ENCODE measurements around the gene KCND3.

The KCND3 gene

GRCh38 chr1:111822138-111822537, 167.3 kb downstream of the KCND3 start:
- H3K36me3 ChIP-seq (ENCODE audit: insufficient read depth, low read length), result no peaks in the 10 kb centered on the region
- H3K4me2 ChIP-seq (ENCODE audit: low read length), result no peak overlapping the region
- TF ChIP-seq EZH2 (IDR thresholded peaks at IDR 0.05; ENCODE audit: borderline replicate concordance, low read length), result no peak
- TF ChIP-seq CTCF (IDR thresholded peaks at IDR 0.05; ENCODE audit: low read length), result no peak
- no peaks in the 10 kb centered on the region for H3F3A ChIP-seq (ENCODE audit: insufficient read depth, low read length)
- H3K27me3 ChIP-seq (ENCODE audit: insufficient read depth, low read length), result no peaks in the 10 kb centered on the region
- H3K9me2 ChIP-seq (ENCODE audit: low read depth, low read length), result no peaks in the 10 kb centered on the region
- no peaks in the 10 kb centered on the region for H3K79me2 ChIP-seq (ENCODE audit: insufficient read depth, low read length)
- no peaks in the 10 kb centered on the region for H3K9me3 ChIP-seq (ENCODE audit: low read length)
- no peak overlapping the region for H3K4me3 ChIP-seq (ENCODE audit: low read depth, low read length, poor library complexity, severe bottlenecking)
- no peaks in the 10 kb centered on the region for H3K4me1 ChIP-seq (ENCODE audit: insufficient read depth, low read length, severe bottlenecking)
- H4K20me1 ChIP-seq (ENCODE audit: insufficient read depth, low read length), result no peaks in the 10 kb centered on the region
- no peak overlapping the region for H3K27ac ChIP-seq (ENCODE audit: low read depth, low read length, poor library complexity, severe bottlenecking)
- H2AFZ ChIP-seq (ENCODE audit: low read length), result no peak overlapping the region
- H3K9ac ChIP-seq (ENCODE audit: low read length), result no peak overlapping the region

GRCh38 chr1:111821121-111821745, 168.2 kb downstream of the KCND3 start:
- no peak overlapping the region for H2AFZ ChIP-seq (ENCODE audit: low read length)
- H3K9me2 ChIP-seq (ENCODE audit: low read depth, low read length), result no peaks in the 10 kb centered on the region
- TF ChIP-seq CTCF (IDR thresholded peaks at IDR 0.05; ENCODE audit: low read length), result no peak
- TF ChIP-seq EZH2 (IDR thresholded peaks at IDR 0.05; ENCODE audit: borderline replicate concordance, low read length), result no peak
- H3F3A ChIP-seq (ENCODE audit: insufficient read depth, low read length), result no peaks in the 10 kb centered on the region
- no peak overlapping the region for H3K4me2 ChIP-seq (ENCODE audit: low read length)
- no peak overlapping the region for H3K4me3 ChIP-seq (ENCODE audit: low read depth, low read length, poor library complexity, severe bottlenecking)
- H3K9me3 ChIP-seq (ENCODE audit: low read length), result no peaks in the 10 kb centered on the region
- H3K79me2 ChIP-seq (ENCODE audit: insufficient read depth, low read length), result no peaks in the 10 kb centered on the region
- no peaks in the 10 kb centered on the region for H3K36me3 ChIP-seq (ENCODE audit: insufficient read depth, low read length)
- no peak overlapping the region for H3K9ac ChIP-seq (ENCODE audit: low read length)
- H3K27ac ChIP-seq (ENCODE audit: low read depth, low read length, poor library complexity, severe bottlenecking), result no peak overlapping the region
- H3K4me1 ChIP-seq (ENCODE audit: insufficient read depth, low read length, severe bottlenecking), result no peaks in the 10 kb centered on the region
- H4K20me1 ChIP-seq (ENCODE audit: insufficient read depth, low read length), result no peaks in the 10 kb centered on the region
- no peaks in the 10 kb centered on the region for H3K27me3 ChIP-seq (ENCODE audit: insufficient read depth, low read length)

- Histone ChIP-seq H4K20me1 (ENCODE audit: insufficient read depth, low read length) (no peaks in the 10 kb centered on the region), H3K9me2 (ENCODE audit: low read depth, low read length) (no peaks in the 10 kb centered on the region), H2AFZ (ENCODE audit: low read length) (no peak overlapping the region), H3K4me1 (ENCODE audit: insufficient read depth, low read length, severe bottlenecking) (no peaks in the 10 kb centered on the region), H3K4me3 (ENCODE audit: low read depth, low read length, poor library complexity, severe bottlenecking) (no peak overlapping the region), H3K27ac (ENCODE audit: low read depth, low read length, poor library complexity, severe bottlenecking) (no peak overlapping the region), H3K9ac (ENCODE audit: low read length) (no peak overlapping the region), H3F3A (ENCODE audit: insufficient read depth, low read length) (no peaks in the 10 kb centered on the region), H3K27me3 (ENCODE audit: insufficient read depth, low read length) (no peaks in the 10 kb centered on the region), H3K9me3 (ENCODE audit: low read length) (no peaks in the 10 kb centered on the region), H3K79me2 (ENCODE audit: insufficient read depth, low read length) (no peaks in the 10 kb centered on the region), H3K36me3 (ENCODE audit: insufficient read depth, low read length) (no peaks in the 10 kb centered on the region), H3K4me2 (ENCODE audit: low read length) (no peak overlapping the region)
- TF ChIP-seq EZH2 (IDR thresholded peaks at IDR 0.05; ENCODE audit: borderline replicate concordance, low read length), result no peak
- TF ChIP-seq CTCF (IDR thresholded peaks at IDR 0.05; ENCODE audit: low read length), result no peak
Observed at GRCh38 chr1:111819566-111820263, 169.8 kb downstream of the KCND3 start.
